BLaER1 (cell line): Measurements from ENCODE around the gene CDCA4.
A peak's percentile ranks its signal among the peaks of the same experiment; 100 is the strongest.
"Not testable (repeated sequence)": the region's sequence is repeated elsewhere in the genome, so short reads cannot be mapped to it uniquely, and the experiment has no call there.

ENCODE experiments used
- H3K27ac ChIP-seq: shearing (Covaris generic); formaldehyde crosslinking; 2 replicates; pipeline ENCODE4 v1.8.1; 2022
- H3K27me3 ChIP-seq: shearing (Covaris generic); formaldehyde crosslinking; 2 replicates; pipeline ENCODE4 v1.8.1; 2022
- H3K36me3 ChIP-seq: shearing (Covaris generic); formaldehyde crosslinking; 2 replicates; pipeline ENCODE4 v1.8.1; 2022
- H3K4me1 ChIP-seq: shearing (Covaris generic); formaldehyde crosslinking; 2 replicates; pipeline ENCODE4 v1.8.1; 2022
- H3K4me2 ChIP-seq: shearing (Covaris generic); formaldehyde crosslinking; 2 replicates; pipeline ENCODE4 v1.8.1; 2022
- H3K4me3 ChIP-seq: shearing (Covaris generic); formaldehyde crosslinking; 2 replicates; pipeline ENCODE4 v1.8.1; 2022
- H3K9ac ChIP-seq: shearing (Covaris generic); formaldehyde crosslinking; 2 replicates; pipeline ENCODE4 v1.8.1; 2022
- H3K9me3 ChIP-seq: shearing (Covaris generic); formaldehyde crosslinking; 2 replicates; pipeline ENCODE4 v1.8.1; 2022
- H4K20me1 ChIP-seq: shearing (Covaris generic); formaldehyde crosslinking; 2 replicates; pipeline ENCODE4 v1.8.1; 2022
- Cebpa-rat ChIP-seq: shearing (Covaris generic); IDR thresholded peaks from 2 replicates; pipeline ENCODE4 v1.8.1; 2022

The CDCA4 gene

GRCh38 chr14:105049753-105050550 is 29.1 kb upstream of the CDCA4 start:
- Histone ChIP-seq H3K4me2 (no peak overlapping the region), H3K36me3 (peaks cover 79% of the 10 kb centered on the region), H3K27ac (no peak overlapping the region), H3K9me3 (no peaks in the 10 kb centered on the region), H3K4me1 (peaks cover 19% of the 10 kb centered on the region), H3K4me3 (no peak overlapping the region), H4K20me1 (peaks cover 88% of the 10 kb centered on the region), H3K9ac (no peak overlapping the region), H3K27me3 (no peaks in the 10 kb centered on the region)
- TF ChIP-seq Cebpa-rat = no peak

- Histone ChIP-seq H4K20me1 (peaks cover 68% of the 10 kb centered on the region), H3K4me2 (no peak overlapping the region), H3K9ac (no peak overlapping the region), H3K36me3 (peaks cover 54% of the 10 kb centered on the region), H3K27me3 (no peaks in the 10 kb centered on the region), H3K9me3 (no peaks in the 10 kb centered on the region), H3K27ac (0 out of 2 replicates have a peak overlapping the region, but pooled peaks have one; percentile 15), H3K4me1 (peaks cover 40% of the 10 kb centered on the region), H3K4me3 (no peak overlapping the region)
- no peak for TF ChIP-seq Cebpa-rat
Measured at GRCh38 chr14:105047283-105048016, 26.6 kb upstream of the CDCA4 start.

- no peak for TF ChIP-seq Cebpa-rat
- H3K27me3 ChIP-seq = no peaks in the 10 kb centered on the region
Measured at GRCh38 chr14:105046891-105047282, 26.0 kb upstream of the CDCA4 start.

GRCh38 chr14:105045710-105046326 is 24.9 kb upstream of the CDCA4 start:
- Histone ChIP-seq H3K36me3 (peaks cover 38% of the 10 kb centered on the region), H3K9me3 (no peaks in the 10 kb centered on the region), H3K27ac (no peak overlapping the region), H3K9ac (no peak overlapping the region), H4K20me1 (peaks cover 52% of the 10 kb centered on the region), H3K4me3 (no peak overlapping the region), H3K27me3 (no peaks in the 10 kb centered on the region), H3K4me1 (peaks cover 52% of the 10 kb centered on the region), H3K4me2 (peak overlapping the region; percentile 58)
- no peak for TF ChIP-seq Cebpa-rat

More at GRCh38 chr14:105046891-105047282, 26.0 kb upstream of the CDCA4 start:
- no peaks in the 10 kb centered on the region for H3K9me3 ChIP-seq
- H3K27ac ChIP-seq = 0 out of 2 replicates have a peak overlapping the region, but pooled peaks have one; percentile 15
- H3K36me3 ChIP-seq = peaks cover 48% of the 10 kb centered on the region
- H3K4me1 ChIP-seq = peaks cover 46% of the 10 kb centered on the region
- peak overlapping the region; percentile 58; the same call in 1 of the 2 replicates for H3K4me2 ChIP-seq
- H3K4me3 ChIP-seq = no peak overlapping the region
- peaks cover 62% of the 10 kb centered on the region for H4K20me1 ChIP-seq
- no peak overlapping the region for H3K9ac ChIP-seq

- no peaks in the 10 kb centered on the region for H3K9me3 ChIP-seq
- H3K9ac ChIP-seq = no peak overlapping the region
- no peak overlapping the region for H3K4me3 ChIP-seq
- no peak for TF ChIP-seq Cebpa-rat
- H3K4me1 ChIP-seq = peaks cover 52% of the 10 kb centered on the region
- H3K27me3 ChIP-seq = no peaks in the 10 kb centered on the region
- H3K27ac ChIP-seq = no peak overlapping the region
- peaks cover 16% of the 10 kb centered on the region for H3K36me3 ChIP-seq
- peaks cover 30% of the 10 kb centered on the region for H4K20me1 ChIP-seq
- H3K4me2 ChIP-seq = 0 out of 2 replicates have a peak overlapping the region, but pooled peaks have one; percentile 80
Measured at GRCh38 chr14:105043641-105044040, 22.8 kb upstream of the CDCA4 start.

DNA sequence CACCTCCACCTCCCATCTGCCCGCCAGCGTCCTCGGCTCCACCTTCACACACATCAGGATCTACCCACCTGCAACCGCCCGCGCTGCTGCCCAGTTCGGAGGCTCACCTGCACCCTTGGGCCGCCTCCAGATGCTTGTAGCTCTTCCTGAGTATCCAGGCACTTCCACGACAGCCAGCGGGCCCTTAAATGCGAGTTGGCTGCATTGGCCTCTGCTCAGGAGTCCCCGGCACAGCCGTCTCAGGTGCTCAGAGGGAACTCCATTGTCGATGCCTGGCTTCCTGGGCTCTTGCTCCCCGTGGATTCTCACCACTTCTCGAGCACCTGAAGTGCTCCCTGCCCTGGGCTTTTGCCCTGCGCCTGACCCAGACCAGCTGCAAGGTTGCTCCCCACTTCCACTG is 21.9 kb upstream of the CDCA4 start:
- H3K4me2 ChIP-seq = peak overlapping the region; percentile 80
- H3K27ac ChIP-seq = no peak overlapping the region
- H3K9ac ChIP-seq = peak overlapping the region; percentile 48; the same call in 1 of the 2 replicates
- peaks cover 11% of the 10 kb centered on the region; the same call in 1 of the 2 replicates for H3K36me3 ChIP-seq
- H3K9me3 ChIP-seq = no peaks in the 10 kb centered on the region
- H3K4me3 ChIP-seq = peak overlapping the region; percentile 14; the same call in 1 of the 2 replicates
- H3K4me1 ChIP-seq = peaks cover 52% of the 10 kb centered on the region
- TF ChIP-seq Cebpa-rat = no peak
- no peaks in the 10 kb centered on the region for H3K27me3 ChIP-seq
- H4K20me1 ChIP-seq = peaks cover 24% of the 10 kb centered on the region

DNA sequence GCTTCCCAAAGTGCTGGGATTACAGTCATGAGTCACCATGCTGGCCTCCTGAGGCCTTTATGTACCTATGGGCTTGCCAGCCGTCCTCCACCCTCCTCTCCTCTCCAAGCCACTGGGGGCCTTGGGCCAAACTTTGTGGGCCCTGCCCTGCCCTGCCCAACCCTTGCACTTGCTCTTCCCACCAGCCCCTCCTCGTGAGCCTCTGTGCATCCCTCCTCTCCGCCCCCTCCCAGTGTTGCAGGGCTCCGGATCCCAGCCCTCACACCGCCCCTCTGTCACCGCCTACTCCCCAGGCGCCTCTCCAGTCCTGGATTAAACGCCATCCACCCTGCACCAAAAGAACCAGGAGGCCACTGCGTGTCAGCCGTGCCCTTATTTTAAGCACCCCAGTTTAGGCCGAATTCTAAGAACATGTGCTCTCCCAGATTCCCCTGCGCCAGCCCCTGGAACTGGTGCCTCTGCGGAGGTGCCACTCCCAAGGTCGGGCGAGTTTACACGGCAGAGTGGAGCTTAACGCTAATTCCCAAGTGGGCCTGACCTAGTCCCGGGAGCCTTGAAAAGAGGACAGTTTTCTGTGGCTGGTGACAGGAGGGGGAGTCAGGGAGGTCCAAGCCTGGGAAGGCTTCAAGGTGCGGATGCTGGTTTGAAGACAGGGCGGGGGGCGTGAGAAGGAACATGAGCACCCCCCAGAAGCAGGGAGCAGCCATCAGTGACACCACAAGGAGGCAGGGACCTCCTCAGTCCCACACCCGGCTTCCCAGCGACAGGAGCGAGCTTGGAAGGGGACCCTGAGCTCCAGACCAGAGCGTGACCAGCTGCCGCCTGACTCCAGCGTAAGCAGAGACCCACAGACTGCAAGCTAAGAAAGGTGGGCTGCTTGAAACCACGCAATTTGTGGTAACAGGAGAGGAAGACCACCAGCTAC is 21.2 kb upstream of the CDCA4 start:
- Histone ChIP-seq H3K27ac (peak overlapping the region; percentile 38; the same call in 1 of the 2 replicates), H3K27me3 (no peaks in the 10 kb centered on the region), H3K36me3 (peaks cover 5% of the 10 kb centered on the region; the same call in 1 of the 2 replicates), H4K20me1 (peaks cover 17% of the 10 kb centered on the region), H3K4me2 (peak overlapping the region; percentile 80), H3K9me3 (no peaks in the 10 kb centered on the region), H3K9ac (peak overlapping the region; percentile 48), H3K4me3 (peak overlapping the region; percentile 14; the same call in 1 of the 2 replicates), H3K4me1 (peaks cover 52% of the 10 kb centered on the region)
- no peak for TF ChIP-seq Cebpa-rat

GRCh38 chr14:105039458-105040205 is 18.7 kb upstream of the CDCA4 start:
- TF ChIP-seq Cebpa-rat = no peak
- no peak overlapping the region for H3K4me3 ChIP-seq
- no peak overlapping the region for H3K4me2 ChIP-seq
- H3K27me3 ChIP-seq = no peaks in the 10 kb centered on the region
- H3K4me1 ChIP-seq = peaks cover 29% of the 10 kb centered on the region
- no peak overlapping the region for H3K27ac ChIP-seq
- H3K9me3 ChIP-seq = no peaks in the 10 kb centered on the region
- no peak overlapping the region for H3K9ac ChIP-seq
- 0 out of 2 replicates have a peak, but pooled peaks cover under 1% of the 10 kb centered on the region for H4K20me1 ChIP-seq
- H3K36me3 ChIP-seq = no peaks in the 10 kb centered on the region

DNA sequence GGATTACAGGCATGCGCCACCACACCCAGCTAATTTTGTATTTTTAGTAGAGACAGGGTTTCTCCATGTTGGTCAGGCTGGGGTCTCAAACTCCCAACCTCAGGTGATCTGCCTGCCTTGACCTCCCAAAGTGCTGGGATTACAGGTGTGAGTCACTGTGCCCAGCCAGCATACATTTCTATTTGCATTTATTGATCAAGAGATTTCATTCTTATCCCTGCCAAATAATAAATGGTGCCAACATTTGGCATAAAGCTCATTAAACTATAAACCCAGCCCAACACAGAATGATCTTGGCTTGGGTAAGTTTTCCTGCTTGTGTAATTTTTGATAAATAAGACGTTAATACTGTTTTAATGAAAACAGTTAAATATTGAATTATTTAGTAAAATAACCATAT is 14.7 kb upstream of the CDCA4 start:
- H4K20me1 ChIP-seq, H3K4me3 ChIP-seq, H3K27ac ChIP-seq, H3K4me2 ChIP-seq, H3K9ac ChIP-seq, H3K27me3 ChIP-seq, H3K36me3 ChIP-seq, H3K4me1 ChIP-seq: not testable (repeated sequence)
- peaks cover 13% of the 10 kb centered on the region for H3K9me3 ChIP-seq
